Mononuclear cell (primary cell): ENCODE results near the gene SPEG. TPM values are rescaled to one million over a fixed set of nuclear protein-coding genes. Genes with fewer than 3 reads are reported as not detected.

ENCODE experiments used
- H3K27me3 ChIP-seq: 2 replicates; pipeline ENCODE4 v1.6.0; 2011; ENCODE audit warnings: low read length, control low read depth; ENCODE audit not compliant: insufficient read depth
- H3K4me1 ChIP-seq: 2 replicates; pipeline ENCODE4 v1.5.1; 2011; ENCODE audit warnings: mild to moderate bottlenecking, low read length, control low read depth; ENCODE audit not compliant: insufficient read depth
- H3K4me3 ChIP-seq: 2 replicates; pipeline ENCODE4 v1.5.1; 2011; ENCODE audit warnings: mild to moderate bottlenecking, low read length, moderate library complexity
- H3K9me3 ChIP-seq: 2 replicates; pipeline ENCODE4 v1.5.1; 2011; ENCODE audit warnings: low read depth, mild to moderate bottlenecking, control low read depth, low read length
- total RNA-seq: library from RNA; depleted of rRNA; stranded (reverse); fragments of >200 nt; gene quantifications from one replicate; pipeline ENCODE4 v1.2.3, GENCODE V29; 2012

The SPEG gene
- total RNA-seq, 1 donor, result 2.4 TPM

DNA sequence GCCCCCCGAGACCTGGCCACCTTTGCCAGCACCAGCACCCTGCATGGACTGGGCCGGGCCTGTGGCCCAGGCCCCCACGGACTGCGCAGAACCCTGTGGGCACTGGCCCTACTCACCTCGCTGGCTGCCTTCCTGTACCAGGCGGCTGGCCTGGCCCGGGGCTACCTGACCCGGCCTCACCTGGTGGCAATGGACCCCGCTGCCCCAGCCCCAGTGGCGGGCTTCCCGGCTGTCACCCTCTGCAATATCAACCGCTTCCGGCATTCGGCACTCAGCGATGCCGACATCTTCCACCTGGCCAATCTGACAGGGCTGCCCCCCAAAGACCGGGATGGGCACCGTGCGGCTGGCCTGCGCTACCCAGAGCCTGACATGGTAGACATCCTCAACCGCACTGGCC is 80.2 kb downstream of the SPEG start:
- Histone ChIP-seq H3K4me3 (no peak overlapping the region), H3K27me3 (peaks cover 38% of the 10 kb centered on the region), H3K9me3 (no peaks in the 10 kb centered on the region), H3K4me1 (peaks cover 7% of the 10 kb centered on the region)

DNA sequence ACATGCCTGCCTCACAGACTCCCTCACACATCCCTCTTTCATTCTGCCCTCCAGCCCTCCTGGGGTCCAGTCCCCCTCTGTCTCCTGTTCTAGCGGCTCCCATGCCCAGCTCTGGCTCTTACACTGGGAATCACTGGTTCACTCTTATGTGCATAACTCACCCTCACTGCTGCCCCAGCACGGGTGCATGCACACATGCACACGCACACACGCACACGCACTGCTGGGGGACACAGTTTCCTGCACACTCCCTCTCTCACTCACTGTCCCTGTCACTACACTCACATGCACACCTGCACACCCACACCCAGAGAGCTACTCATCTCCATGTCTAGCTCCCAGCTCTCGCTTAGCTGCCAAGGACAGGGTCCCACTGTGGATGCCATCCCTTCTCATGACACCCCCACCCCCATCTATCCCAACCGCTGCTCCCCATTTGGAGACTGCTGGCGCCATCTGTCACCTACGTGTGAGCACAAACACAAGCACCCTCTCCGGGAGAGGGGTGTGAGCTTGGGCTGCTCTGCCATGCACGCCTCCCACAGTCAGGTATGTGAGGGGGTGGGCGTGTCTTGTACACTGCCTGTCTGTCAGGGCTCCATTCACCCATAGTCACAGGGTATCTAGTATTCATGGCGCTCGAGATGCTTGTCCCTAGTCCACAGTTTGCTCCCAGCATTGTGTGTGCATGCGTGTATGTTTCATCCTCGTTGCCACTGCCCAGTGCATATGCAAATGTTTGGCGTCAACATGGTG is 81.4 kb downstream of the SPEG start:
- no peaks in the 10 kb centered on the region for H3K9me3 ChIP-seq
- peaks cover 36% of the 10 kb centered on the region for H3K27me3 ChIP-seq
- no peak overlapping the region for H3K4me3 ChIP-seq
- no peaks in the 10 kb centered on the region for H3K4me1 ChIP-seq

DNA sequence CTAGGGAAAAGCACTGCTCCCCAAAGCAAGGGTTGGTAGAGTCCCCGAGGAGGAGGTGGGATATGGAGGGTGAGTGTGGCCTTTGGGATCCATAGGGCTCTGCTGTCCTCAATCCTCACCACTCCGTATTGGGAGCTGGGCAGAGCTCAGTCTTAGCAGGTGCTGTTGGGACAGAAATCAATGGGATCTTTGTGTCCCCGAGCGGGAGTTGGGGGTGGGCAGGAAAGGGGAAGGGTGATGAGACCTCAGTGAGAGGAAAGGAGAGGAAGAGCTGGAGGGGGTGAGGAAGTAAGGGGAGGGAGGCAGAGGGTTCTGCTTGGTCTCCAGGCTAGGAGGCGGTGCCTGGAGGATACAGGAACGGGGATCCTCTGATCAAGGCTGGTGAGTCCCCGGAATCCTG is 82.2 kb downstream of the SPEG start:
- Histone ChIP-seq H3K9me3 (no peaks in the 10 kb centered on the region), H3K4me3 (no peak overlapping the region), H3K27me3 (peaks cover 40% of the 10 kb centered on the region), H3K4me1 (no peaks in the 10 kb centered on the region)

DNA sequence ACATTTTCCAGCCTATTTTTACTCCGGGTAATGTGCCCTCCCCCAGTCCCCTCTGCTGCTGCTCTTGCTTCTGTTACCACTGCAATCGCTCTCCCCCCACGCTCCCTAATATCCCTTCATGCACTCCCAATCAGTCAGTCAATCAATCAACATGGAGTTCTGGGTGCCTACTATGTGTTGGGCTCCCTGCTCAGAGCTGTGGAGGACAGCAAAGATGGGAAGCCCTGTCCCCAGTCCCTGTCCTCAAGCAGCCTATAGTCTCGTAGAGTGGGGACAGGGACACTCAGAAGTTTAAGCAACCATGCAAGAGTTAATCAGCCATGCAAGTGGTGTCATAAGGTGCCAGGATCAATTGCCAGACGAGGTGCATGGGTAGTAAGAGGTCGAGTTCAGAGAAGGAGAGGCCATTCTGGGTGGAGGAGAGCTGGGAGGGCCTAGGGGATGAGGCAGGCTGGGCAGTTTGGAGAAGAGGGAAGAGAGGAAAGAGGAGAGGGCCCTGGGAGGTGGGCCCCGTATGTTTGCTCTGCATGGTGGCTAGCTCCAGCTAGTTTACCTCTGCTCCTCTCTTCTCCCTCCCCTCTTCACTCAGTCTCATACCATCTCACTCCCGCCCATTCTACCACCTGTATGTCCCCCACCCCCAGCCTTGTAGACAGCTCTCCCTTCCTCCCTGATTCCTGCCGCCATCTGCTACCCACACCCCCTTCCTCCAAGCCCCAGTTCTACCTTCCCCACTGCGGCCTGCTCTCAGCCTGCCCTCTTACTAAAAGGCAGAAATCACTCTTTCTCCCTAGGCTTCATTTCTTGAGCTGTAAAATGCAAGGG is 83.5 kb downstream of the SPEG start:
- Histone ChIP-seq H3K27me3 (peaks cover 36% of the 10 kb centered on the region), H3K4me3 (no peak overlapping the region), H3K9me3 (no peaks in the 10 kb centered on the region), H3K4me1 (no peaks in the 10 kb centered on the region)

DNA sequence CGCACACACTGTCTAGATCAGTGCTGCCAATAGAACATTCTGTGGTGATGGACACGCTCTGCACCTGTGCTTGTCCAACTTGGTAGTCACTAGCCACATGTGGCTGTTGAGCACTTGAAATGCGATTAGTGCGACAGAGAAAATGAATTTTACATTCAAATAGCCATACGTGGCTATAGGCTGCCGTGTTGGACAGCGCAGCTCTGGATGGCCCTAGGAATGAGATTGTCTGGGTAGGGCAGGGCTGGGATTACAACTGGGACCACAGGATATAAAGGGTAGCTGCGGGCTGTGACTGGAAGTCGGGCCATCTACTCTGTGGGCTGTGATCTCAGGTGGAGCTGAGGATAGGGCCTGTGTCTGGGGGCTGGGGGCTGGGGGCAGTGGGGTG is 84.9 kb downstream of the SPEG start:
- Histone ChIP-seq H3K27me3 (peaks cover 38% of the 10 kb centered on the region), H3K4me1 (no peaks in the 10 kb centered on the region), H3K4me3 (no peak overlapping the region), H3K9me3 (no peaks in the 10 kb centered on the region)

DNA sequence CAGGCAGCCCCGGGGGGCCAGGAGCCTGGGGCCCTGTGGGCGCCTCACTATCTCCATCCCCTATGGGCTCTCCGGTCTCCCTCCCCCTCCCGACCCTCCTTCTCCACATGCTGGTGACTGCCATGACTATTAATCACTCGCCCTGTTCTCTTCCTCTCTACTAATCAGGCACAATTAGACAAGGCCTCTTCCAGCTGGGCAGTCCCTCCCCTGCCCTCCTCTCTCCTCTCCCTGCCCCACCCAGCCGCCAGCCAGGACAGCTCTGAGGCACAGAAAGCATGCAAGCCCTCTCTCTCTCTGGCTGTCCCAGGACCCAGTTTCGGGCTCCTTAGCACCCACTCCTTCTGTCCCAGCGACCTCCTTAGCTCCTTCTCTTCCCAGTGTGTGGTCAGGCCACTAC is 85.4 kb downstream of the SPEG start:
- Histone ChIP-seq H3K4me3 (no peak overlapping the region), H3K27me3 (peaks cover 39% of the 10 kb centered on the region), H3K4me1 (no peaks in the 10 kb centered on the region), H3K9me3 (no peaks in the 10 kb centered on the region)

DNA sequence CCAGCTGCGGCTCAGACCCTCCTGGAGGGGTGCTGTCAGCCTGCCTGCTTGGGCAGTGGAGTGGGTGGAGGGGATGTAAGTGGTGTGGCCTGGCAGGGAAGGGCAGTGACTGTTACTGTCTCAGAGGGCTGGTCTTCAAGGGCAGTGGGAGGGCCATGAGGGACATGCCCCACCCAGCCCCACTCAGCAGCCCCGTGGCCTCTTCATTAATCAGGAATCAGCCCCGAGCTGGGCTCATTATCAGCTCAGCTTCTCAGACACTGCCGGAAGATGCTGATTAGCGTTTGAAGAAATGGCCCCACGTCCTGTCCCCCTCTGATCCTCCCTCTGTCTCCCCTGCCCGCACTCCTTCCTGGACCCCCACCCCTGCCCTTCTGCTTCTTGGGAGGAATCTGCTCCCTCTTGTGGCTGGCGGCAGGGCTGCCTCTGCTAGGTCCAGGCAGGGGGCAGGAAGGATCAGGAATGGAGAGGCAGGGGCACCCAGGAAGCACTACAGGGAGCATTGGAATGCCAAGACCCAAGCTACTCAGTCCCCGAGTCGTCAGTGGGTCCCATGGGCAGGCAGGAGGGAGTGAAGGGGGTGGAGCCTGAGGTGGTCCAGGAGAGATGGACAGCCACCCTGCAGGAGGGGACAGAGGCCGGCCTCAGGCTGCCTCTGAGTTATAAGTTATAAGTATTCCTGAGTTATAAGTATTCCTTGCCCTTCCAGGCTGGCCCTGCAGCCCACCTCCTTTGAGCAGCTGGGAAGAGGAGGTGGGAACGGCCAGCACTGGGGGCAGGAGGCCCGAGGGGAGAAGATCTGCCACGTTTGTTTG is 86.6 kb downstream of the SPEG start:
- H3K27me3 ChIP-seq, result peaks cover 42% of the 10 kb centered on the region
- no peaks in the 10 kb centered on the region for H3K4me1 ChIP-seq
- H3K4me3 ChIP-seq, result no peak overlapping the region
- no peaks in the 10 kb centered on the region for H3K9me3 ChIP-seq

DNA sequence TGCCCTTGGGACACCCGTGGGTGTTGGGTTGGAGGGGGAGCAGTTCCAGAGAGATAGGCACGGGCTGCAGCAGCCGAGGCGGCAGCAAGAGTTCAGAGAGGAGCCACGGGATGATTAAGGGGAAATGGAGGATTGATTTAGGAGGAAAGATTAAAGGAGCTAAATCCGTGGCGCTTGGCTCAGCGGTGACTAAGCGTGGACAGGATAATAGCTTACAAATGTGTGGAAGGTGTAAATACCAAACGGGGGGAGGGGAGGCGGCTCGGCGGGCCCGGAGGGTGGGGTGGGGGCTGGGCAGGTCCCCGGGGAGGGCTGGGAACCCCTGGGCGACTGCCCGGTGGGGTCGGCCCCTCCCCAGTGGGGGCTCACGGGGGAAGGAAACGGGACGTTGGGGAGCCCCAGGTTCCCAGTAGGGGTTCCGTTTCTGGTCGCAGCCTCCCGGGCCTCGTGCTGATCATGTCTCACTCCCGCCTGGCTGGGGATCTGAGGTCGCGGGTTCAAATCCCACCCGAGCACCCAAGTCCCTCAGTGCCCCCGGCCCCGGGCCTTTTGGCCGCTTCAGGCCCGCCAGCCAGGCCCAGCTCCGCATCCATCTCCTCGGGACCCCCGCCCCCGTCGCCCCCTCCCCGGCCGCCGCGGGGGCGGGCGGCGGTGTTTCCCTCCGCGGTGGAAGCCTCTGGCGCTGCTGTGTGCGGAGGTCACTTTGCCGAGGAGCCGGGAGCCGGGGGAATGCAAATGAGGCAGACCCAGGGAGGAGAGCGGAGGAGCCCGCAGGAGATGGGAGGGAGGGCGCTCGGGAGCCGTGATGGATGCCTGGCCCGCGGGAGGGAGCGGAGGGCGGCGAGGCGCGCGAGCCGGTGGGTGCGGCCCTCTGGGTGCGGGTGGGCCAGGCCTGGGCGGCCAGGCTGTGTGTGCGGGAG is 87.7 kb downstream of the SPEG start:
- Histone ChIP-seq H3K4me3 (no peak overlapping the region), H3K27me3 (peaks cover 42% of the 10 kb centered on the region), H3K4me1 (no peaks in the 10 kb centered on the region), H3K9me3 (no peaks in the 10 kb centered on the region)

DNA sequence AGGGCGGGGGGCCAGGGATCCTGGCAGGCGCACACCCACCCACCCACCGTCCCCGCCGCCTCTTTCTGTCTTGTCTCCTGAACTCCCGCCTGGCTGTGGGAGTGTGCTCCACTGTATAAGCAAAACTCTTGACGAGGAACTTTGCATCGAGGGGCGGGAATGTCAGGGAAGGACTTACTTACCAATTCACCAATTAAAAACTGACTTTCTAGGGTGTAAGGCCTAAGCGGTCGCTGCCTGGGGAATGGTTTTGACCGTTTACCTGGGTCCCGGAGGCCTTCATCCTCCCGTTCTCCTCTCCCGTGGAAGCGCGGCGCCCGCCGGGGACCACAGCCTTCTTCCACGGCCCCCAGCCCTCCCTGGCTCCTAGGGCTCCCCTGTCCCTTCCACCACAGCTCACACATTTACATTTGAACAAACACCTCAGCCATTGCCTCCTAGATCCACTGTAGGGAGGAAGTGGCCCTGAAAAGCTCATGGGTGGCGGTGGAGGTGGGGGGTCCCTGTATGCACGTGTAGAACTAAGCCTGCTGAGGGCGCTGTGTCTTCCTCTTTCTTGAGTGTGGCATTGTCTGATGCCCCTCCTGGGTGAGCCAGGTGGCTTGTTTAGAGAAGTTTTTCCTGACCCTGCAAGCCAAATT is 88.5 kb downstream of the SPEG start:
- no peak overlapping the region for H3K4me3 ChIP-seq
- H3K9me3 ChIP-seq, result no peaks in the 10 kb centered on the region
- H3K4me1 ChIP-seq, result no peaks in the 10 kb centered on the region
- peaks cover 45% of the 10 kb centered on the region for H3K27me3 ChIP-seq

DNA sequence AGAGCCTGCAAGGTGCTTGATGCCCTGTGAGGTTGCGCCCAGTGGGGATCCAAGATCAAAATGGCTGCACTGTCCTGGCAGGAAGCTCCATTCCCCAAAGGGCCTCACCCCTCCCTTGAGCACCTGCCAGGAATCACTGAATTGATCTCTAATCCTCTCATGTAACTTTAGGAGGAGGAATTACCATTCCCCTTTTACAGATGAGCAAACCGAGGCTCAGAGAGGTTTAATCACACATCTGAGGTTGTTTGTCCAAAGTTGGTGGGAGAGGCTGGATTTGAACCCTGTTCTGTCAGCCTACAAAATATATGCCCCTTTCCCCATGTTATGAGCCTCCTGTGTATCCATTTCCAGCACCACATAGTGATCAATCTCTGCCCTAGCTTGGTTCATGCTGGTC is 90.2 kb downstream of the SPEG start:
- Histone ChIP-seq H3K27me3 (peaks cover 56% of the 10 kb centered on the region), H3K4me3 (no peak overlapping the region), H3K9me3 (no peaks in the 10 kb centered on the region), H3K4me1 (no peaks in the 10 kb centered on the region)

DNA sequence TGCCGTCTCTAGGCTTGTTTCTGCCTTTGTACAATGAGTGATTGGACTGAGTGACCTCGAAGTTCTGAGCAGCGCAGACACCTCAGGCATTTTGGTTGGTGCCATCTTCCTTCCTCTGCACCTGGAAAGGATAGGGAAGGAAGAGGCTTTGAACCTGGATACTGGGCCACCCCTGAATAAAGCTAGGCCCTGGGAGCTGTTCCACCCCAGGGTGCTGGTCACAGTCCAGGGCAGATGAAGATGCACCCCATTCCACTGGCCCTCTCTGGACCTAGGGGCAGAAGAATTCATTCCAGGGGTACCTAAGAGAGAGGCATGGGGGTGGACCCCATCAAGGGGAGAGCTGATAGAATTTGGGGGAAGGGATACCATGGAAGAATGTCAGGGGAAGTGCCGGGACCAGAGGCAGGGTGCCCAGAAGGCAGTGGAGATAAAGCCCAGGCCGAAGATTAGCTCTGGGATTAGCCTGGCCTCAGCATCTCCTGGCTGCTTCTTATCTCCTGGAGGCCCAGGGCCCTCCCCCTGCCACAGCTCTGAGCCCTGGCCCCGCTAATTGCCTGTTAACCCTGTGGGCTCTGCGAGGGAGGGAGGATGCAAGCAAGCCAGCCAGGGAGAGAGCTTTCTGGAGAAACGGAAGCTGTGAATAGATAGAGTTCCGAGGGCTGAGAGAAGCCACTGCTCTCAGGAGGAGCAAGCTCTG is 91.0 kb downstream of the SPEG start:
- Histone ChIP-seq H3K9me3 (no peaks in the 10 kb centered on the region), H3K27me3 (peaks cover 61% of the 10 kb centered on the region), H3K4me3 (no peak overlapping the region), H3K4me1 (no peaks in the 10 kb centered on the region)

DNA sequence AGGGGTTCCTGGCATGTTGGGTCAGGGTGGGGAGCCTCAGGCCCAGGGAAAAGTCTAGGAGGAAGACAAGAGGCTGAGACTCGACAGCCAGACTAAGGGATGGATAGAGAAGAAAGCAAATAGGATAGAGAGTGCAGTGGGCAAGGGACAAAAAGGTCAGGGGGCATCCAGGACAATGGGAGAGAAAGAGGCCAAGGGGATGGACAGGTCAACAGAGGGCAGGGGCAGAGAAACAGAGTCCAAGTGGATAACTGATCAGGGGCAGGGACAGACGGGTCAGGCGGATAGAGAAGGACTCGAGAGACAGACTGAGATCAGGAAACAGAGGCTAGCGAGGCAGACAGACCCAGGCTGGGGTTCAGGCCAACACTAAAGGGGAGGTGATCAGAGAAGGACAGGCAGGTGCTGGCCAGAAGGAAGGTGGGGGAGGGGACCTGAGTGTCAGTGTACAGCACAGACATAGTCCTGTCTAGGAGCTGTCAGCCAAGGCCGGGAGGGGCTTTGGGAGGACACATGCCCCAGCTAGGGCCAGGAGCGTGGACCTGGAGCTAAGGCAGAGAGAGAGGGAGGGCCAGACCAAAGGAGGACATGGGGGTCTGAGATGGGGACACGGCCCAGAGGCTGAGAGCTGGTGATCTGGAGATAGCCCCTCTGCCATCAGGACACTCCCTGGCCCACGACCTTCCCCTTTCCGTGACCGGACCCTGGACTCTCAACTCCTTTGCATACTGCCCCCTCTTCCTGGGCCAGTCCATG is 91.9 kb downstream of the SPEG start:
- Histone ChIP-seq H3K9me3 (no peaks in the 10 kb centered on the region), H3K27me3 (peaks cover 55% of the 10 kb centered on the region), H3K4me1 (no peaks in the 10 kb centered on the region), H3K4me3 (no peak overlapping the region)

DNA sequence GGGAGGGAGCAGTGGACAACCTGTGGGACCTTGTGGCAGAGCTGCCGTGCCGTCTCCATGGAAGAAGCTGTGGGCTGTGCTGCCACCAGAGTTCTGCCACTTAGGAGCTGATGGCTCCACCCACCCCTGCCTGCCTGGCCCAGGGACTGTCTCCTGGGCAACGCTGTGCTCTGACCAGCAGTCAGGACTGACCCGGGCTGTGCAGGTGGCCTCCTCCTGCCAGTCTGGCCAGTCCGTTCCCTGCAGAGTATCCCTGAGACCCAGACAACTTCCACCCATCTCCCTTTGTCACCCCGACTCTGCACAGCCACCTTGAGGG is 92.4 kb downstream of the SPEG start:
- H3K4me3 ChIP-seq, result no peak overlapping the region
- no peaks in the 10 kb centered on the region for H3K4me1 ChIP-seq
- H3K9me3 ChIP-seq, result no peaks in the 10 kb centered on the region
- peaks cover 49% of the 10 kb centered on the region for H3K27me3 ChIP-seq
